Activated CD8-positive, alpha-beta T cell treated with anti-CD3 and anti-CD28 coated beads, Interleukin-2, amount 10 ng/mL, durations not matched to agents 7 days and 5 days (primary cell): Measurements from ENCODE around the gene RTCA. TPM values are rescaled to one million over a fixed set of nuclear protein-coding genes. Genes with fewer than 3 reads are reported as not detected.
A peak's percentile ranks its signal among the peaks of the same experiment; 100 is the strongest.
"Not testable (repeated sequence)": the region's sequence is repeated elsewhere in the genome, so short reads cannot be mapped to it uniquely, and the experiment has no call there.

ENCODE experiments used
- ATAC-seq: fragments of 150-1000 bp; cut with Tn5 transposase; one replicate; pipeline ENCODE4 v1.10.0; 2021; ENCODE audit warnings: moderate library complexity
- CTCF ChIA-PET: fragments of 350-600 bp; sonication (Branson Sonifier 250); formaldehyde crosslinking; loops from one replicate; lab custom pipeline; 2021; ENCODE audit warnings: antibody characterized with exemption; lab: Charles Lee
- POLR2A ChIA-PET: fragments of 350-600 bp; sonication (Branson Sonifier 250); formaldehyde crosslinking; loops from one replicate; lab custom pipeline; 2021; ENCODE audit warnings: antibody characterized with exemption; lab: Charles Lee
- DNase-seq: peaks from one replicate; pipeline ENCODE4 v3.0.0-alpha.2; 2020
- H3K27ac Mint-ChIP-seq: one replicate; pipeline ENCODE4 v1.8.0; 2021; ENCODE audit warnings: mild to moderate bottlenecking, mixed read lengths
- H3K27me3 Mint-ChIP-seq: one replicate; pipeline ENCODE4 v1.8.0; 2021; ENCODE audit warnings: low read depth, mixed read lengths
- H3K36me3 Mint-ChIP-seq: one replicate; pipeline ENCODE4 v1.8.0; 2021; ENCODE audit warnings: low read depth, mixed read lengths
- H3K4me1 Mint-ChIP-seq: one replicate; pipeline ENCODE4 v1.8.0; 2021; ENCODE audit warnings: low read depth, mixed read lengths
- H3K4me3 Mint-ChIP-seq: one replicate; pipeline ENCODE4 v1.8.0; 2021; ENCODE audit warnings: mild to moderate bottlenecking, mixed read lengths
- H3K9me3 Mint-ChIP-seq: one replicate; pipeline ENCODE4 v1.8.0; 2022; ENCODE audit warnings: mixed read lengths; ENCODE audit not compliant: insufficient read depth
- total RNA-seq, 2 experiments: library from RNA; stranded (reverse); gene quantifications; one replicate each; pipeline ENCODE4 v1.2.3, GENCODE V29; 2021

The RTCA gene
- total RNA-seq, 2 experiments from 2014 or later = 51.6 to 51.7 TPM

DNA sequence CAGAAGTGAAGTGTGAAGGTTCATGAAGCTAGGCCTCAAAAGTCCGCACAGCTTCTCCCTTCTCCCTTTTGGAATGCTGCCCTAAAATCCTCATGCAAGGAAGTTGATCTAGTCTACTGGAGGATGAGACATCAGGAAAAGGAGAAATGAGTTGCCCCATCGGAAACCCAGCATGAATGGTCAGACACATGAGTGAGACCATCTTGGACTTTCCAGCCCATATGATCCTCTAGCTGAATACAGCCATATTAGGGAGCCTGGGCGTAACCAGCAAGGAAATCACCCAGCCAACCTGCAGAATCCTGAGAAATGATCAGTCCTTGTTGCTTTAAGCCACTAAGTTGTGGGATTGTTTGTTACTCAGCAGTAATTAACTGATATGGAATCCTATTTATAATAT, 28.9 kb upstream of the RTCA start:
- Mint-ChIP-seq H3K9me3 (no peaks in the 10 kb centered on the region), H3K27me3 (no peaks in the 10 kb centered on the region), H3K4me1 (no peaks in the 10 kb centered on the region), H3K36me3 (peaks cover 38% of the 10 kb centered on the region), H3K27ac (no peak overlapping the region), H3K4me3 (no peak overlapping the region)
- DNase-seq (no peak), ATAC-seq (no peak)
- ChIA-PET POLR2A (interaction anchor here (0.6 to 1.1 kb wide), 2 partner anchors 13 to 81 kb away, joined by 3 to 5 read pairs; partner anchors contain the start of gene DBT), CTCF (no interaction called here)

DNA sequence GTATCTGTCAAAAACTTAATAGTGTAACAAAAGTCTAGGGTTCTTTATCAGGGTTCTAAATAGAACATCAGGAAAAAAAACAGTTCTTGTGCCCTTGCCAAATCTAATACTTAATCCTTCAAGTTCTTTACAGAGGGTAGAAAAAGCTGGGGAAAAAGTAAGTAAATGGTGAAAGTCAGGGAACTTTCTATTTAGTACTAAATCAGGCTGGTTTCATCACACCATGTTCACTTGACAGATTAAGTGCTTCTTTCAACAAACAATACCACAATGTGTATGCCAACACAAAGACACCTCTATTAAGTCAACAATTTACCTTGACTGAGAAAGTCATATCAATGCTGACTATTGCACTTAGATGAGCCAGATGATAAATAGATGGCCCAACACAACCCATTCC, 26.1 kb upstream of the RTCA start:
- H3K36me3 Mint-ChIP-seq = peaks cover 23% of the 10 kb centered on the region
- DNase-seq = no peak
- CTCF ChIA-PET = no interaction called here
- POLR2A ChIA-PET = no interaction called here
- H3K4me3 Mint-ChIP-seq = no peak overlapping the region
- H3K27ac Mint-ChIP-seq = no peak overlapping the region
- H3K27me3 Mint-ChIP-seq = no peaks in the 10 kb centered on the region
- no peaks in the 10 kb centered on the region for H3K9me3 Mint-ChIP-seq
- H3K4me1 Mint-ChIP-seq = no peaks in the 10 kb centered on the region
- no peak for ATAC-seq

DNA sequence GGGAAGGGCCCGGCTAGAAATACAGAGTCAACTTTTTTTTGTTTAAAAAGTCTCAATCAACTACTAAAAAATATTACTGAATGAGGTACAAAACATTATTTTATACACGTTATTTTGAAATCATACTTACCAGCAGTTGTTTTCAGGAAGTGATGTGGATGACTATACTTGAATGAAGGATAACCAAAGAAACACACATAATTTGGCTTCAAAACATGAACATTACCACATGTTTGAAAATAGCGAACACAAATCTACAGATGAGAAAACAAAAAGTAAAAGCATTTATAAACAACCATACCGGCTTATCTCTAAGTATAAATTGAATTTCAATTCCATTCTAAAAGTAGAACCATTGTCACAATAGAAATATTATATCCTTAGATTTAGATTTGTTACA, 25.4 kb upstream of the RTCA start:
- CTCF ChIA-PET = no interaction called here
- Mint-ChIP-seq H3K4me3 (no peak overlapping the region), H3K9me3 (no peaks in the 10 kb centered on the region), H3K4me1 (no peaks in the 10 kb centered on the region), H3K27ac (no peak overlapping the region), H3K27me3 (no peaks in the 10 kb centered on the region), H3K36me3 (peaks cover 23% of the 10 kb centered on the region)
- POLR2A ChIA-PET = no interaction called here
- no peak for DNase-seq
- ATAC-seq = no peak

DNA sequence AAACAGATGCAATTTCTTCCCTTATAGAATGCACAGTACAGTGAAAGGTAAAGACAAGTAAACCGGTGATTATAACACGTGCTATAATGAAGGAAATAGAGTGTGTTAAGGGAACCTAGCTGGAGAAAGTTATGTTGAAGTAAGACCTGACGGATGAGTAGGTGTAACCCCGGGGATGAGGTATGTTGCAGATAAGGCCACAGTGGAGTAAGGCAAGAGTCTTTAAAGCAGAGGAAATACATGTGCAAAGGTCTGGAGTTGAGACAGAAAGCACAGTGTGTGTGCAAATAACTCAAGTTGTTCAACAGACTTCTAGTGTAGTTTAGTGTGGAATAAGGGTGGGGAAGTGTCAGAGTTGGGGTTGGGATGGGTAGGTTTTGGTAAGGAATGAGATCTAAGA, 19.3 kb upstream of the RTCA start:
- Mint-ChIP-seq H3K27me3 (no peaks in the 10 kb centered on the region), H3K27ac (no peak overlapping the region), H3K36me3 (peaks cover 4% of the 10 kb centered on the region), H3K9me3 (no peaks in the 10 kb centered on the region), H3K4me1 (peaks cover 6% of the 10 kb centered on the region), H3K4me3 (no peak overlapping the region)
- DNase-seq (no peak), ATAC-seq (no peak)
- CTCF ChIA-PET = no interaction called here
- POLR2A ChIA-PET = interaction anchor here (1.3 kb wide), 1 partner anchor 19 kb away, joined by 3 read pairs; the partner anchor contains the start of gene RTCA

DNA sequence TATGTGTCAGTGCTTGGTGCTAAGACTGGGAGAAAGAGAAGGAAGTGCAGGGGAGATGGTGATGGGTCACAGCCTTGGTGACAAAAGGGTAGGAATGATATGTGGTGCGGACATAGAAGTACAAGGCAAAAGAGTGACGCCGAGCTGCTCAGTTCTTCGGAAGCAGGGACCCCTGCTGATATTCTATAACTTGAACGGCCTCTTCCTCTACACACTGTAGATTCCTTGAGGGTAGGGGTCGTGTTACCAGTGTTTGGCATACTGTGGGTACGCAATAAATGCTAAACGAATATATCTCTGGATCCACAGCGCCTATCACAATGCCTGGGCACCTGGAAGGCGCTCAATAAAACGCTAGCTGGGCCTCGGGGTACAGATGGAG, 16.9 kb upstream of the RTCA start:
- CTCF ChIA-PET = interaction anchor here (1.1 to 1.5 kb wide), 5 partner anchors 16 to 210 kb away, joined by 3 to 7 read pairs (median 3); no protein-coding TSS in a partner anchor
- no peak overlapping the region for H3K27ac Mint-ChIP-seq
- POLR2A ChIA-PET = interaction anchor here (1.0 to 3.9 kb wide), 6 partner anchors 8 to 211 kb away, joined by 3 to 45 read pairs (median 4); partner anchors contain the start of genes CDC14A, RTCA, SASS6 and TRMT13

DNA sequence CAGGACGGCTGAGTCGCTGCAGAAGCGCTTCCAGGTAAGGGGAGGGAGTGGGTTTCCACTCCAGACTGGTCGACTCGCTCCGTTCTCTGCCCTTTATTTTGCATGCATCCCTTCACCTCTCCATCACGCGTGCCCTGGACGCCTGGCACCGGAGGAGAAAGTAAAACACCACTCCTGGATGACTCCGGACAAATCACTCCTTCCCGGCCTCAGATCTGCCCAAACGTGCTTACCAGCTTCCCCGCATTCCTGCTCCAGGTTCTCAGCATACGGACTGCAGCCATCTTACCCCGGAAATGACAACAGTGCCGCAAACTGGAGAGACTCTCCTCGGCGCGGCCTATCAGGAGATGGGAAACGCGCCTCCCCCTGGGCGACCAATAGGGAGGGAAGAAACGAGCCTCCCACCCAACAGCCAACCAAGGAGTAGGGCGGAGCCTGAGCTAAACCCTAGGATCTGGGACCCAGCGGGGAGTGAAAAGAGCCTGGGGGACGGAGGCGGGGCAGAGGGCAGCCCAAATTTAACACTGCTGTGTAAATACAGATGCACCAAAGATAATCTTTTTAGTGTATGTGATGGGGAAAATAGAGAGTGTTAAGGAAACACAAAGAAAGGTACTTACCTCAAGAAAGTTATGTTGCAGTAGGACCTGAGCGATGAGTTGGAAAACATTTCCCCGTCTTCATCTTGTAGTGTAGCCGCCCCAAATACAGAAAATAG, 16.3 kb upstream of the RTCA start, which contains the start of gene DBT:
DBT (minus strand) TSS at position 298 of the 721 bp plus-strand sequence; CDS start at position 284, 14 bp downstream.
- ChIA-PET POLR2A (interaction anchor here (0.6 to 3.9 kb wide), 9 partner anchors 8 to 212 kb away, joined by 3 to 45 read pairs (median 3); partner anchors contain the start of genes CDC14A, RTCA, SASS6 and TRMT13), CTCF (interaction anchor here (1.1 to 1.9 kb wide), 5 partner anchors 16 to 210 kb away, joined by 3 to 7 read pairs (median 3); partner anchors contain the start of gene RTCA)
- Mint-ChIP-seq H3K4me3 (no peak within 1 kb of the TSS), H3K36me3 (no peaks in the 10 kb centered on the region), H3K27me3 (peaks cover 6% of the 10 kb centered on the region), H3K4me1 (peaks cover 6% of the 10 kb centered on the region), H3K9me3 (no peaks in the 10 kb centered on the region), H3K27ac (no peak within 1 kb of the TSS)
- ATAC-seq = peak; percentile 100
- DNase-seq = peak; percentile 96

More for the DNA sequence above, 16.9 kb upstream of the RTCA start:
- no peak for ATAC-seq
- Mint-ChIP-seq H3K27me3 (peaks cover 6% of the 10 kb centered on the region), H3K36me3 (no peaks in the 10 kb centered on the region), H3K9me3 (no peaks in the 10 kb centered on the region), H3K4me1 (peaks cover 6% of the 10 kb centered on the region), H3K4me3 (no peak overlapping the region)
- DNase-seq = no peak

DNA sequence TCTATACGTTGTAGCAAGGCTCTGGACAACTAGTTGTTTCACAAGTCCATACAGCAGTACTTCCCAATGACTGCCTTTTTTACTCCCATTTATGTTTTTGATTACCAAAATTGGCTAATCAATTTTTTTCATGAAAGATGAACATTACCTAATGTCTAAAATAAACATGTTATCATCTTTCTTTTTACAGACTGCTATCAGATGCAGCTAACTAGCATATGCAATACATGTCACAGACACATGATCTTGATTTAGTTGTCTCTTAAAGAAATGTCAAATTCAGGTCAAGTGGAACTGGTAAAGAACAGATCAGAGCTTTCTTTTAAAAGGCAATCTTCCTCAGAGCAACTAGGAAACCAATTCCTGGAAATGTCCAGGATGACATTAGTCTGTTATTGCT, 15.8 kb upstream of the RTCA start:
- no peak for DNase-seq
- Mint-ChIP-seq H3K4me1 (peaks cover 6% of the 10 kb centered on the region), H3K36me3 (no peaks in the 10 kb centered on the region), H3K27ac (no peak overlapping the region), H3K4me3 (no peak overlapping the region), H3K9me3 (no peaks in the 10 kb centered on the region), H3K27me3 (peaks cover 8% of the 10 kb centered on the region)
- ATAC-seq = no peak
- ChIA-PET CTCF (interaction anchor here (1.5 to 1.9 kb wide), 2 partner anchors 16 to 115 kb away, joined by 3 to 6 read pairs; partner anchors contain the start of gene RTCA), POLR2A (interaction anchor here (0.6 to 3.9 kb wide), 9 partner anchors 9 to 212 kb away, joined by 3 to 45 read pairs (median 3); partner anchors contain the start of genes CDC14A, RTCA, SASS6 and TRMT13)

DNA sequence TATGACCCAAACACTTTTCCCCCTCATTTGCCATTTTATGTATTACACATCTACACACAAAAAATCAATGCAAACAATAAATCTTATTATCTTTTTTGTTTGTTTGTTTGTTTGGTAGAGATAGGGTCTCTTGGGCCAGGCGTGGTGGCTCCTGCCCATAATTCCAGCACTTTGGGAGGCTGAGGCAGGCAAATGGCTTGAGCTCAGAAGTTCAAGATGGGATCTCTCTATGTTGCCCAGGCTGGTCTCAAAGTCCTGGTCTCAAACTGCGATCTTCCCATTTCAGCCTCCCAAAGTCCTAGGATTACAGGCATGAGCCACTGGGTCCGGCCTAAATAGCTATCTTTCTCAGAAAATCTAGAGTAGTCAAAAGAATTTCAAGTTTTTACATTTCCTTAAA, 15.2 kb upstream of the RTCA start:
- Mint-ChIP-seq H3K27ac (no peak overlapping the region), H3K4me3 (no peak overlapping the region), H3K9me3 (no peaks in the 10 kb centered on the region), H3K4me1 (peaks cover 6% of the 10 kb centered on the region), H3K36me3 (no peaks in the 10 kb centered on the region), H3K27me3 (peaks cover 9% of the 10 kb centered on the region)
- CTCF ChIA-PET = interaction anchor here (1.5 to 1.9 kb wide), 2 partner anchors 15 to 115 kb away, joined by 3 to 6 read pairs; partner anchors contain the start of gene RTCA
- no peak for DNase-seq
- ATAC-seq = no peak
- POLR2A ChIA-PET = interaction anchor here (1.0 to 3.9 kb wide), 3 partner anchors 15 to 192 kb away, joined by 3 to 45 read pairs (median 4); partner anchors contain the start of gene RTCA

DNA sequence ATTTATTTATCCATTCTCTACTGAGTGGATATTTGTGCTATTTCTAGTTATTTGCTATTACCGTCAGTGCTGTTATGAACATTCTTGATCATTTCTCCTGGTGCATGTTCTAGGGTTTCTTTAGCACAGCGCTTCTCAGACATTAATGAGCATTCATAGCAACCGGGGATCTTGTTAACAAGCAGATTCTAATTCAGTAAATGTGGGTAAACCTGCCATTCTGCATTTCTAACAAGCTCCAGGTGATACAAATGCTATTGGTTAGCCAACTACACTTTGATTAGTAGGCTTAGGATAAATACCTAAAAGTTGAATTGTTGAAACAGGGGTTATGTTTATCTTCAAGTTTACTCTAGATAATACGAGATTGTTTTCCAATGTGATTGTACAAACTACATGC, 13.1 kb upstream of the RTCA start:
- ChIA-PET POLR2A (interaction anchor here (1.1 kb wide), 1 partner anchor 13 kb away, joined by 6 read pairs; the partner anchor contains the start of gene RTCA), CTCF (no interaction called here)
- Mint-ChIP-seq H3K4me3 (no peak overlapping the region), H3K4me1 (no peaks in the 10 kb centered on the region), H3K36me3 (no peaks in the 10 kb centered on the region), H3K27ac (no peak overlapping the region), H3K9me3 (no peaks in the 10 kb centered on the region), H3K27me3 (peaks cover 10% of the 10 kb centered on the region)
- DNase-seq (no peak), ATAC-seq (no peak)

DNA sequence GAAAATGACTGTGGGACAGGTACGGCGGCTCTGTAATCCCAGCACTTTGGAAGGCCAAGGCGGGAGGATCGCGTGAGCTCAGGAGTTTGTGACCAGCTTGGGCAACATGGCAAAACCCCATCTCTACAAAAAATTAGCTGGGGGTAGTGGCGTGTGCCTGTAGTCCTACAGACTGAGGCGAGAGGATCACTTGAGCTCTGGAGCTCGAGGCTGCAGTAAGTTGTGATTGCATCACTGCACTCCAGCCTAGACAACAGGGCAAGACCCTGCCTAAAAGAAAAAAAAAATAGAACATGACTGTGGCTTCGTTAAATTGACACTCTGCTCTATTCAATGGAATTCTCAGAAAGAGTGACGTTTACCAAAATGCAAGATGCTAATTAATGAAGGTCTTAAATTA, 12.5 kb upstream of the RTCA start:
- no peaks in the 10 kb centered on the region for H3K36me3 Mint-ChIP-seq
- H3K9me3 Mint-ChIP-seq = no peaks in the 10 kb centered on the region
- ChIA-PET CTCF (no interaction called here), POLR2A (interaction anchor here (1.1 kb wide), 1 partner anchor 12 kb away, joined by 6 read pairs; the partner anchor contains the start of gene RTCA)
- no peaks in the 10 kb centered on the region for H3K4me1 Mint-ChIP-seq
- H3K27me3 Mint-ChIP-seq = peaks cover 13% of the 10 kb centered on the region
- no peak overlapping the region for H3K4me3 Mint-ChIP-seq
- no peak for DNase-seq
- no peak overlapping the region for H3K27ac Mint-ChIP-seq
- ATAC-seq = no peak

DNA sequence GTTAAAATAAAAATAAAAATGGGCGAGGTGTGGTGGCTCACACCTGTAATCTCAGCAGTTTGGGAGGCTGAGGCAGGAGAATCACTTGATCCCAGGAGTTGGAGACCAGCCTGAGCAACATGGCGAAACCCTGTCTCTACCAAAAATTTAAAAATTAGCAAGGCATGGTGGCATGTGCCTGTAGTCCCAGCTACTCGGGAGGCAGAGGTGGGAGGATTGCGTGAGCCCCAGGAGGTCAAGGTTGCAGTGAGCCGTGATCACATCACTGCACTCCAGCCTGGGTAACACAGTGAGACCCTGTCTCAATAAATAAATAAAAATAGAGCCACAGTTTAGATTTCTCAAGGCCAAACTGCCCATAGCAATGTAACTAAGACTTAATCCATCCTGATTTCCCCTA, 9.7 kb upstream of the RTCA start:
- peaks cover 13% of the 10 kb centered on the region for H3K27me3 Mint-ChIP-seq
- H3K9me3 Mint-ChIP-seq, H3K27ac Mint-ChIP-seq, ATAC-seq, H3K36me3 Mint-ChIP-seq, H3K4me3 Mint-ChIP-seq, H3K4me1 Mint-ChIP-seq, POLR2A ChIA-PET, DNase-seq: not testable (repeated sequence)
- CTCF ChIA-PET = interaction anchor here (0.8 to 1.0 kb wide), 2 partner anchors 10 to 101 kb away, joined by 3 to 4 read pairs; partner anchors contain the start of gene RTCA

DNA sequence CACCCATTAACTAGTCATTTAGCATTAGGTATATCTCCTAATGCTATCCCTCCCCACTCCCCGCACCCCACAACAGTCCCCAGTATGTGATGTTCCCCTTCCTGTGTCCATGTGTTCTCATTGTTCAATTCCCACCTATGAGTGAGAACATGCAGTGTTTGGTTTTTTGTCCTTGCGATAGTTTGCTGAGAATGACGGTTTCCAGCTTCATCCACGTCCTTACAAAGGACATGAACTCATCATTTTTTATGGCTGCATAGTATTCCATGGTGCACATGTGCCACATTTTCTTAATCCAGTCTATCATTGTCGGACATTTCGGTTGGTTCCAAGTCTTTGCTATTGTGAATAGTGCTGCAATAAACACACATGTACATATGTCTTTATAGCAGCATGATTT, 7.6 kb upstream of the RTCA start:
- POLR2A ChIA-PET, ATAC-seq, H3K4me3 Mint-ChIP-seq, H3K9me3 Mint-ChIP-seq, H3K36me3 Mint-ChIP-seq, CTCF ChIA-PET, H3K4me1 Mint-ChIP-seq, H3K27ac Mint-ChIP-seq, DNase-seq: not testable (repeated sequence)
- H3K27me3 Mint-ChIP-seq = peaks cover 11% of the 10 kb centered on the region
